AG10803 (cell line): ENCODE data around the gene OLIG3.

Experiments used
- DNase-seq: peaks from one replicate; pipeline ENCODE4 v3.0.0; 2010; ENCODE audit warnings: low read depth
- H3K4me3 ChIP-seq: 2 replicates; pipeline ENCODE4 v1.5.1; 2011; ENCODE audit warnings: mild to moderate bottlenecking, low read length, control low read depth
- CTCF ChIP-seq: conservative IDR thresholded peaks from 2 replicates; pipeline ENCODE4 v1.5.1; 2011; ENCODE audit warnings: mild to moderate bottlenecking, low read length, control low read depth, inconsistent platforms

OLIG3 gene

DNA sequence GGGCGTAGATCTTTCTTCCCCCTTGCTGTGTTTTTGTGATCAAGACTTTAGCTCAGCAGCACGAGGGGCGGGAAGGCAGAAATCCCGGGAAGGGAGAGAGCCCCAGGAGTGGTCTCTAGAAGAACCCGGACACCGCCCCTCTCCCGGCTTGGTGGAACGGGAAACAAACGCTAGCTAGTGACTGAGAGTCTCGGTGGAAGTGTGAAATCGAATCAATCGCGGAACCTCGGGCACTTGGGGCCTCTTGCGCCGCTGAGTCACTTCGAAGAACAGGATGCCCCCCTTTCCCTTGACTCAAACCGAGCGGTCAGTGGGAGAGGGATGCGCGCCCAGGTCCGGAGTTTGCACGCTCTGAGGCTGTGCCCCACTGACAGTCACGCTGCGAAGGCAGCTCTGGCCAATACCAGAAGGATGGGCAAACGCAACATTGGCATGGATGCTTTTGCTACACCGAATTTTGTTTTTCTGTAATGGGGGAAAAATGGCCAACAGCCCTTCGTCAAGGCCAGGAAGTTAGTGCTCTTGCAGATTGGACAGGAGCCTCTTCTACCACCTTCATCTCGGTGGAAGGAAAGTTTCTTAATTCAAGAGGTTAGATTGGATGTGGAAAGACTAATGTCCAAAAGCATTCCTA, 1.6 kb upstream of the OLIG3 start:
- no peak for DNase-seq
- TF ChIP-seq CTCF = no peak

GRCh38 chr6:137494988-137495702, 951 bp upstream of the OLIG3 start:
- no peak for DNase-seq
- no peak overlapping the region for H3K4me3 ChIP-seq
- no peak for TF ChIP-seq CTCF

More for the DNA sequence above, 1.6 kb upstream of the OLIG3 start:
- H3K4me3 ChIP-seq = no peak overlapping the region

DNA sequence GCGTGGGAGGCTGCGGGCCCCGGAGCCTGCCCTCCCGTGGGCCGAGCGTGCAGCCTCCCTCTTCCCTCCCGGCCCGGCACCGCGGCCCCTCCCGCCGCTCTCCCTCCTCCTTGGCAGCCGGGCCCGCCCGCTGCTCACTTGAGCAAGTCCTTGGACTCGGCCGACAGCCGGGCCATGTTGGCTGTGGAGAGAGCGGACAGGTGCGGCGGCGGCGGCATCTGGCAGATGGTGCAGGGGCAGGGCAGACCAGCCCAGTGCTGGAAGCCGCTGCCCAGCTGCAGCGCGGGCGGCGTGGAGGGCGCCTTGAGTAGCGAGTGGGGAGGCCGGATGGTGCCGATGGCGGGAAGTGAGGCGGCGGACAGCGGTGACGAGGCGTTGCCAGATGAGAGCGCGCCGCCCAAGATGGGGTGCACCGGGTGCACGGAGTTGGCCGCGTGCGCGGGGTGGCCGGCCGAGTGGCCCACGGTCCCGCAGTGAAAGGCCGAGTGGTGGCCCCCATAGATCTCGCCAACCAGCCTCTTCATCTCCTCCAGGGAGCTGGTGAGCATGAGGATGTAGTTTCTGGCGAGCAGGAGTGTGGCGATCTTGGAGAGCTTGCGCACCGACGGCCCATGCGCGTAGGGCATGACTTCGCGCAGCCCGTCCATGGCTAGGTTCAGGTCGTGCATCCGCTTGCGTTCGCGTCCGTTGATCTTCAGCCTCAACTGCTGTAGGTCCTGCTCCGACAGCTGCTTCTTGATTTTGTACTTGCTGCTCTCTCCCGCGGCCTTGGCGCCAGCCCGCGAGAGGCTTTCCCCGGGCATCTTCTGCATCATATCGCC, 766 bp downstream of the OLIG3 start:
- no peak for DNase-seq
- TF ChIP-seq CTCF = no peak
- H3K4me3 ChIP-seq = no peak overlapping the region

- H3K4me3 ChIP-seq = no peak overlapping the region
- TF ChIP-seq CTCF = no peak
- DNase-seq = no peak
Observed at GRCh38 chr6:137492289-137493217, 1.6 kb downstream of the OLIG3 start.

- no peak for TF ChIP-seq CTCF
- no peak for DNase-seq
Observed at GRCh38 chr6:137491478-137491877, 2.7 kb downstream of the OLIG3 start.

GRCh38 chr6:137490961-137491360, 3.2 kb downstream of the OLIG3 start:
- TF ChIP-seq CTCF = no peak
- no peak for DNase-seq
- no peak overlapping the region for H3K4me3 ChIP-seq

More at GRCh38 chr6:137491478-137491877, 2.7 kb downstream of the OLIG3 start:
- no peak overlapping the region for H3K4me3 ChIP-seq
